Liver (tissue), 3 donors: Measurements from ENCODE around the gene MAP1LC3B.

ENCODE experiments used
- EGR1 ChIP-seq, 2 donors: IDR thresholded peaks; 2 replicates each; pipeline ENCODE4 v1.6.1; 2016 to 2018; ENCODE audit warnings: antibody characterized with exemption in 2 of 2, low read depth in 2 of 2
- JUND ChIP-seq, 2 donors: IDR thresholded peaks; 2 replicates each; pipeline ENCODE4 v1.6.1; 2016; ENCODE audit warnings: antibody characterized with exemption in 2 of 2
- MAX ChIP-seq: IDR thresholded peaks from 2 replicates; pipeline ENCODE4 v1.6.1; 2016; ENCODE audit warnings: antibody characterized with exemption
- NR2F2 ChIP-seq: IDR thresholded peaks from 2 replicates; pipeline ENCODE4 v1.6.1; 2016; ENCODE audit warnings: antibody characterized with exemption
- REST ChIP-seq: IDR thresholded peaks from 2 replicates; pipeline ENCODE4 v1.6.1; 2016; ENCODE audit warnings: antibody characterized with exemption, mild to moderate bottlenecking
- SP1 ChIP-seq: IDR thresholded peaks from 2 replicates; pipeline ENCODE4 v1.6.1; 2018; ENCODE audit warnings: antibody characterized with exemption, mild to moderate bottlenecking
- TAF1 ChIP-seq: conservative IDR thresholded peaks from 2 replicates; pipeline ENCODE4 v1.6.1; 2016; ENCODE audit warnings: antibody characterized with exemption, mild to moderate bottlenecking
- TF ChIP-seq, protein P1 (sequence below): fragments of 150-350 bp; IDR thresholded peaks from 2 replicates; pipeline ENCODE4 v1.5.1; 2017; ENCODE audit warnings: improper control_type of control experiment, low read depth, low read length; ENCODE audit not compliant: missing input control
- TF ChIP-seq, protein P2 (sequence below): IDR thresholded peaks from 2 replicates; pipeline ENCODE4 v1.6.1; 2016; ENCODE audit warnings: antibody characterized with exemption
- donor health status: healthy.
- donor health status: healthy.

DNA sequence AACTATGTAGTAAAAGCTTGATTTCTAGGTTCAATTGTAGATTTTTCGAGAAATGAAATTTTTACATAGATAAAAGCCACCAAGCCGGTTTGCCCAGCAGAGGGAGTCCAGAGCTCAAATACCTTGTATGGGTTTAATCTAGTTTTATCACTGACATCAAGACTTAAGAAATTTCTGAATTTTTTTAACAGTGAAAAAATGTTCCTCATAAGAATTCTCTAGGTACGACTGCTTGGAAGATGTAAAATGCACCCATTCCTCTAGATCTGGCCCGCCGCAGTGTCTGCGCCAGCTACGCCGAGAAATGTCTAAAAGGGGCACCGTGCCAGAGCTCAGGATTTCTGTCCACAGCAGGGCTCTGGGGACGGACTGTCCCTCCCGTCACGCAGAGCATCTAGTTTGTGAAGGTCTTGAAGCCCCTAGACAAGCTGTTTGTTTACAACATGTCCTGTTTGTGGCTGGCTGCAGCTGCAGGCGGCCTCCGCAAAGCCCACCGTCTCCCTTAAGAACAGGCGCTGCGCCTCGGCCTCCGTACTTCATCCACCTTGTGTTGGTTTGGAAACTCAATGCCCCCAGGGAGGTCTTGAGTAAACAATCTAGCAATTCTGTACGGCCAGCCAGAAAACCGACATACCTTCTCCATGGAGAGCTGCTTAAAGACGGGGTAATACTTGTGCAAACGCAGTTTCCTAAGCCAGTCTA is 24.8 kb downstream of the MAP1LC3B start:
- TF ChIP-seq, protein P1, sequence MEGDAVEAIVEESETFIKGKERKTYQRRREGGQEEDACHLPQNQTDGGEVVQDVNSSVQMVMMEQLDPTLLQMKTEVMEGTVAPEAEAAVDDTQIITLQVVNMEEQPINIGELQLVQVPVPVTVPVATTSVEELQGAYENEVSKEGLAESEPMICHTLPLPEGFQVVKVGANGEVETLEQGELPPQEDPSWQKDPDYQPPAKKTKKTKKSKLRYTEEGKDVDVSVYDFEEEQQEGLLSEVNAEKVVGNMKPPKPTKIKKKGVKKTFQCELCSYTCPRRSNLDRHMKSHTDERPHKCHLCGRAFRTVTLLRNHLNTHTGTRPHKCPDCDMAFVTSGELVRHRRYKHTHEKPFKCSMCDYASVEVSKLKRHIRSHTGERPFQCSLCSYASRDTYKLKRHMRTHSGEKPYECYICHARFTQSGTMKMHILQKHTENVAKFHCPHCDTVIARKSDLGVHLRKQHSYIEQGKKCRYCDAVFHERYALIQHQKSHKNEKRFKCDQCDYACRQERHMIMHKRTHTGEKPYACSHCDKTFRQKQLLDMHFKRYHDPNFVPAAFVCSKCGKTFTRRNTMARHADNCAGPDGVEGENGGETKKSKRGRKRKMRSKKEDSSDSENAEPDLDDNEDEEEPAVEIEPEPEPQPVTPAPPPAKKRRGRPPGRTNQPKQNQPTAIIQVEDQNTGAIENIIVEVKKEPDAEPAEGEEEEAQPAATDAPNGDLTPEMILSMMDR: peak; percentile 60
- TF ChIP-seq NR2F2: no peak
- TF ChIP-seq JUND (IDR thresholded peaks at IDR 0.05): no peak
- no peak for TF ChIP-seq TAF1
- TF ChIP-seq SP1: no peak
- TF ChIP-seq EGR1 (IDR thresholded peaks at IDR 0.05; ENCODE audit: low read depth in 2 of 2): no peak
- TF ChIP-seq, protein P2, sequence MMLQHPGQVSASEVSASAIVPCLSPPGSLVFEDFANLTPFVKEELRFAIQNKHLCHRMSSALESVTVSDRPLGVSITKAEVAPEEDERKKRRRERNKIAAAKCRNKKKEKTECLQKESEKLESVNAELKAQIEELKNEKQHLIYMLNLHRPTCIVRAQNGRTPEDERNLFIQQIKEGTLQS: no peak
- no peak for TF ChIP-seq REST
- no peak for TF ChIP-seq MAX
